Heart left ventricle (tissue), 13 donors: Measurements from ENCODE around the gene SUPT6H.

Experiments used
- CTCF ChIP-seq, 12 donors: fragments of 200-600 bp; sonication (generic) in 4 of 12; IDR thresholded peaks; one replicate each; pipeline versions ENCODE4 v1.5.0 to v1.8.0; 2018 to 2022; ENCODE audit warnings: antibody characterized with exemption in 12 of 12, mild to moderate bottlenecking in 5 of 12
- POLR2A ChIP-seq, 2 donors: fragments of 450-650 bp; IDR thresholded peaks; one replicate each; pipeline ENCODE4 v1.6.1; 2017; ENCODE audit warnings: antibody characterized with exemption in 2 of 2, mild to moderate bottlenecking in 2 of 2, moderate library complexity in 2 of 2
- donor health status: ischemic (EF 13 %, LVEDD 7.1; RV severe dilation, severe dysfunction).
- donor health status: DM: no; HTN: yes; CAD: no.
- donor health status: DM: no; HTN: no; CAD: no.
- donor health status: ischemic (EF 25% LVEDD 6.9; RV normal size, moderate dysfunction).
- donor health status: ischemic (EF 25% LVEDD 5.7; RV mildly dilated, moderate dysfunction).
- donor health status: ischemic (EF 35%, LVEDD 5.7; RV mildly dilated, moderate dysfunction).
- donor health status: nonischemic (EF 11% LVEDD 7.7; RV severe dilation, severe dysfunction).
- donor health status: DM: yes; HTN: yes; CAD: no.
- donor health status: PGD.
- donor health status: ischemic (EF 29% LVEDD 5.4; RV normal size, mild dysfunction).
- donor health status: nonischemic (EF 23%, LVEDD 6.1; RV moderate dilation, normal function).

GRCh38 chr17:28747051-28747691 is 85.2 kb downstream of the SUPT6H start:
- no peak for TF ChIP-seq CTCF (IDR thresholded peaks at IDR 0.05)
- no peak for TF ChIP-seq POLR2A (IDR thresholded peaks at IDR 0.05)
